Measurements from ENCODE around the gene NAALADL2. TPM values are rescaled to one million over a fixed set of nuclear protein-coding genes. Genes with fewer than 3 reads are reported as not detected.

Gene NAALADL2
- polyA plus RNA-seq, 3 donors: not detected

DNA sequence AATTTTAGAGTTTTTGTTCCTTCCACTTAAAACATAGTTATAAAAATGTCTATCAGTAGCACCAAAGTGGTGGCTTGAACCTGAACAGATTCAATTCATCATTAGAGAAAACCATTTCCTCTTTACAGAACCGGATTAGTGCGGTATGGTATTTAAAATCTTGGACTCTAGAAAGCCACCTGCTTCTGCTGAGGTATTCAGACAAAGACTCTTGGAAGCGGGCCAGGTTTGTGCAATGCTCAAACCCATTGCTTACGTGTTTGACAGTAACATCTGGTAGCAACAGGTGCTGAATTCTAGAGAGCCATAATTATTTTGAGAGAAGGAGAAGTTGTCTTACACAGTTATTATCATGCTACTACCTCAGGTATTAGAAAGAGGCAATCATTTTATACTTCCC is 290.5 kb downstream of the NAALADL2 start:
- H3K36me3 Mint-ChIP-seq: no peaks in the 10 kb centered on the region
- no peaks in the 10 kb centered on the region for H3K36me3 ChIP-seq (replicated peaks in 1 of 2; ENCODE audit: control insufficient read depth in 1 of 2, insufficient read depth in 2 of 2, low read length in 2 of 2)
- no peaks in the 10 kb centered on the region for H3K27me3 ChIP-seq (ENCODE audit: control insufficient read depth in 2 of 2, insufficient read depth in 2 of 2, low read length in 2 of 2)
- H3K79me2 ChIP-seq (ENCODE audit: insufficient read depth, low read length): no peaks in the 10 kb centered on the region
- no peak for DNase-seq
- H3K27ac ChIP-seq (ENCODE audit: low read depth in 1 of 2, low read length in 2 of 2): no peak overlapping the region
- no peak overlapping the region for H3K4me3 Mint-ChIP-seq
- no peak overlapping the region for H3K4me2 ChIP-seq (replicated peaks; ENCODE audit: extremely low read depth, low read length, poor library complexity, severe bottlenecking)
- no peaks in the 10 kb centered on the region for H3K9me3 ChIP-seq (replicated peaks in 1 of 2; ENCODE audit: control insufficient read depth in 1 of 2, insufficient read depth in 1 of 2, low read length in 2 of 2)
- WGBS (ENCODE audit: insufficient coverage): 40% methylated on average over 1 of the region's 4 CpGs
- peaks cover 0 to 5% (median 0%) of the 10 kb centered on the region in 7 donors for H3K9me3 Mint-ChIP-seq
- no peaks in the 10 kb centered on the region for H3K4me1 Mint-ChIP-seq
- no peak overlapping the region for H3K4me3 ChIP-seq (replicated peaks in 1 of 3; ENCODE audit: low read depth in 2 of 3, low read length in 3 of 3)
- no peaks in the 10 kb centered on the region for H3K27me3 Mint-ChIP-seq (ENCODE audit: low read depth in 3 of 3)
- intact Hi-C loops (cut with micrococcal nuclease): no loop called here
- H4K20me1 ChIP-seq (ENCODE audit: insufficient read depth, low read length): no peaks in the 10 kb centered on the region
- TF ChIP-seq, protein P1, sequence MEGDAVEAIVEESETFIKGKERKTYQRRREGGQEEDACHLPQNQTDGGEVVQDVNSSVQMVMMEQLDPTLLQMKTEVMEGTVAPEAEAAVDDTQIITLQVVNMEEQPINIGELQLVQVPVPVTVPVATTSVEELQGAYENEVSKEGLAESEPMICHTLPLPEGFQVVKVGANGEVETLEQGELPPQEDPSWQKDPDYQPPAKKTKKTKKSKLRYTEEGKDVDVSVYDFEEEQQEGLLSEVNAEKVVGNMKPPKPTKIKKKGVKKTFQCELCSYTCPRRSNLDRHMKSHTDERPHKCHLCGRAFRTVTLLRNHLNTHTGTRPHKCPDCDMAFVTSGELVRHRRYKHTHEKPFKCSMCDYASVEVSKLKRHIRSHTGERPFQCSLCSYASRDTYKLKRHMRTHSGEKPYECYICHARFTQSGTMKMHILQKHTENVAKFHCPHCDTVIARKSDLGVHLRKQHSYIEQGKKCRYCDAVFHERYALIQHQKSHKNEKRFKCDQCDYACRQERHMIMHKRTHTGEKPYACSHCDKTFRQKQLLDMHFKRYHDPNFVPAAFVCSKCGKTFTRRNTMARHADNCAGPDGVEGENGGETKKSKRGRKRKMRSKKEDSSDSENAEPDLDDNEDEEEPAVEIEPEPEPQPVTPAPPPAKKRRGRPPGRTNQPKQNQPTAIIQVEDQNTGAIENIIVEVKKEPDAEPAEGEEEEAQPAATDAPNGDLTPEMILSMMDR (IDR thresholded peaks at IDR 0.05): no peak
- no peak overlapping the region for H3K27ac Mint-ChIP-seq
- no peak overlapping the region for H3K9ac ChIP-seq (ENCODE audit: insufficient read depth, low read length, poor library complexity, severe bottlenecking)
- H3K4me1 ChIP-seq (ENCODE audit: control insufficient read depth in 1 of 2, insufficient read depth in 2 of 2, low read length in 2 of 2): no peaks in the 10 kb centered on the region
- H2AFZ ChIP-seq (ENCODE audit: insufficient read depth, low read depth, low read length, poor library complexity, severe bottlenecking): no peak overlapping the region

DNA sequence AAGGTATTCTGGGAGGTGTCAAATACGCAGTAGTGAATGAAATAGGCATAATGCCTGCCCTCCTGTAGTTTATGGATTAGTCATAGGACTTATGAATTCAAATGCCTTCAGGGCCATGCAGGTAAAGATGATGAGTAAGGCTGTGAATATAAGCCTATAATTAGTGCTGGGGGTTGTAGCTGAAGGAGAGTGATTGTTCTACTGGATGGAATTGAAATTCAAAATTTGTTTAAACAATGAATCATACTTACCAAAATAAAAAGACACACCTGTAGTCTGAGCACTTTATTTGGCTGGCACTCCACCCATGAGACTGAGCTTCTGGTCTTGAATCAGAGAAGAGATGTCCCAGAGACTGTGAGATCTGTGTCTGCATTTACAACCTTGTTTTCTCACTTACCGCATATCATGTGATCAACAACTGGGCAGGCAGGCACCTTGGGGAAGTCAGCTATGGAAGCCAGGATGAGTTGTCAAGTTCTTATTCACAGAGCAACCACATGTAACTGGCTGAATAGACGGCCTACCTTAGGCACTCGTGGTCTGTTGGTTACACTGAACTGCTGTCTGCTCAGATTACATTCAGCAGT is 291.8 kb downstream of the NAALADL2 start:
- Histone ChIP-seq H3K4me3 (replicated peaks in 1 of 3; ENCODE audit: low read depth in 2 of 3, low read length in 3 of 3) (no peak overlapping the region), H3K9me3 (replicated peaks in 1 of 2; ENCODE audit: control insufficient read depth in 1 of 2, insufficient read depth in 1 of 2, low read length in 2 of 2) (no peaks in the 10 kb centered on the region), H4K20me1 (ENCODE audit: insufficient read depth, low read length) (no peaks in the 10 kb centered on the region), H3K4me1 (ENCODE audit: control insufficient read depth in 1 of 2, insufficient read depth in 2 of 2, low read length in 2 of 2) (no peaks in the 10 kb centered on the region), H3K36me3 (replicated peaks in 1 of 2; ENCODE audit: control insufficient read depth in 1 of 2, insufficient read depth in 2 of 2, low read length in 2 of 2) (no peaks in the 10 kb centered on the region), H2AFZ (ENCODE audit: insufficient read depth, low read depth, low read length, poor library complexity, severe bottlenecking) (no peak overlapping the region), H3K27ac (ENCODE audit: low read depth in 1 of 2, low read length in 2 of 2) (no peak overlapping the region), H3K4me2 (replicated peaks; ENCODE audit: extremely low read depth, low read length, poor library complexity, severe bottlenecking) (no peak overlapping the region), H3K79me2 (ENCODE audit: insufficient read depth, low read length) (no peaks in the 10 kb centered on the region), H3K27me3 (ENCODE audit: control insufficient read depth in 2 of 2, insufficient read depth in 2 of 2, low read length in 2 of 2) (no peaks in the 10 kb centered on the region), H3K9ac (ENCODE audit: insufficient read depth, low read length, poor library complexity, severe bottlenecking) (no peak overlapping the region)
- no peaks in the 10 kb centered on the region for H3K27me3 Mint-ChIP-seq (ENCODE audit: low read depth in 3 of 3)
- WGBS (ENCODE audit: insufficient coverage): no CpG with 5 or more reads among the region's 4 CpGs
- H3K4me1 Mint-ChIP-seq: no peaks in the 10 kb centered on the region
- DNase-seq: no peak
- no peaks in the 10 kb centered on the region for H3K36me3 Mint-ChIP-seq
- intact Hi-C loops (cut with micrococcal nuclease): no loop called here
- no peak overlapping the region for H3K4me3 Mint-ChIP-seq
- no peak overlapping the region for H3K27ac Mint-ChIP-seq
- peaks cover 0 to 2% (median 0%) of the 10 kb centered on the region in 7 donors for H3K9me3 Mint-ChIP-seq
- TF ChIP-seq, protein P1 (IDR thresholded peaks at IDR 0.05): no peak

Measured in CD14-positive monocyte (primary cell).